ENCODE data around the gene SULT1C4.

SULT1C4 gene

GRCh38 chr2:108395155-108395554 is 17.4 kb downstream of the SULT1C4 start:
- TF ChIP-seq SIN3A (IDR thresholded peaks at IDR 0.05; ENCODE audit: borderline replicate concordance, insufficient read depth, low read length) (no peak), FOXP2 (optimal IDR thresholded peaks at IDR 0.05; ENCODE audit: borderline replicate concordance, extremely low read depth, extremely low read length, insufficient read depth) (no peak), TAF1 (IDR thresholded peaks at IDR 0.05; ENCODE audit: borderline replicate concordance, insufficient read depth, low read length) (no peak), REST (IDR thresholded peaks at IDR 0.05; ENCODE audit: insufficient read depth in 1 of 2, low read depth in 2 of 2, low read length in 2 of 2) (no peak), POLR2AphosphoS5 (IDR thresholded peaks at IDR 0.05; ENCODE audit: low read depth, low read length) (no peak)

GRCh38 chr2:108396845-108397244 is 19.1 kb downstream of the SULT1C4 start:
- TF ChIP-seq TAF1 (IDR thresholded peaks at IDR 0.05; ENCODE audit: borderline replicate concordance, insufficient read depth, low read length) (no peak), POLR2AphosphoS5 (IDR thresholded peaks at IDR 0.05; ENCODE audit: low read depth, low read length) (no peak), SIN3A (IDR thresholded peaks at IDR 0.05; ENCODE audit: borderline replicate concordance, insufficient read depth, low read length) (no peak), REST (IDR thresholded peaks at IDR 0.05; ENCODE audit: insufficient read depth in 1 of 2, low read depth in 2 of 2, low read length in 2 of 2) (no peak), FOXP2 (optimal IDR thresholded peaks at IDR 0.05; ENCODE audit: borderline replicate concordance, extremely low read depth, extremely low read length, insufficient read depth) (no peak)

GRCh38 chr2:108399479-108399878 is 21.7 kb downstream of the SULT1C4 start:
- TF ChIP-seq SIN3A (IDR thresholded peaks at IDR 0.05; ENCODE audit: borderline replicate concordance, insufficient read depth, low read length) (no peak), FOXP2 (optimal IDR thresholded peaks at IDR 0.05; ENCODE audit: borderline replicate concordance, extremely low read depth, extremely low read length, insufficient read depth) (no peak)

GRCh38 chr2:108401800-108402199 is 24.0 kb downstream of the SULT1C4 start:
- no peak for TF ChIP-seq POLR2AphosphoS5 (IDR thresholded peaks at IDR 0.05; ENCODE audit: low read depth, low read length)
- no peak for TF ChIP-seq FOXP2 (optimal IDR thresholded peaks at IDR 0.05; ENCODE audit: borderline replicate concordance, extremely low read depth, extremely low read length, insufficient read depth)
- no peak for TF ChIP-seq REST (IDR thresholded peaks at IDR 0.05; ENCODE audit: insufficient read depth in 1 of 2, low read depth in 2 of 2, low read length in 2 of 2)
- no peak for TF ChIP-seq SIN3A (IDR thresholded peaks at IDR 0.05; ENCODE audit: borderline replicate concordance, insufficient read depth, low read length)
- TF ChIP-seq TAF1 (IDR thresholded peaks at IDR 0.05; ENCODE audit: borderline replicate concordance, insufficient read depth, low read length) = no peak

- no peak for TF ChIP-seq FOXP2 (optimal IDR thresholded peaks at IDR 0.05; ENCODE audit: borderline replicate concordance, extremely low read depth, extremely low read length, insufficient read depth)
- no peak for TF ChIP-seq REST (IDR thresholded peaks at IDR 0.05; ENCODE audit: insufficient read depth in 1 of 2, low read depth in 2 of 2, low read length in 2 of 2)
- TF ChIP-seq SIN3A (IDR thresholded peaks at IDR 0.05; ENCODE audit: borderline replicate concordance, insufficient read depth, low read length) = no peak
- TF ChIP-seq TAF1 (IDR thresholded peaks at IDR 0.05; ENCODE audit: borderline replicate concordance, insufficient read depth, low read length) = no peak
- no peak for TF ChIP-seq POLR2AphosphoS5 (IDR thresholded peaks at IDR 0.05; ENCODE audit: low read depth, low read length)
These were observed 25.7 kb downstream of the SULT1C4 start for GRCh38 chr2:108403494-108403893.

All from PFSK-1 (cell line).